ENCODE results near the gene NEK7. TPM values are rescaled to one million over a fixed set of nuclear protein-coding genes. Genes with fewer than 3 reads are reported as not detected.
A peak's percentile ranks its signal among the peaks of the same experiment; 100 is the strongest.
"Not testable (repeated sequence)": the region's sequence is repeated elsewhere in the genome, so short reads cannot be mapped to it uniquely, and the experiment has no call there.

NEK7 gene
- total RNA-seq, 2 donors from 2014 or later = 45.5 to 60.1 TPM

GRCh38 chr1:198178615-198179014 is 21.8 kb downstream of the NEK7 start:
- peaks cover 0 to 20% of the 10 kb centered on the region in 2 donors for H3K36me3 Mint-ChIP-seq
- DNase-seq (ENCODE audit: low spot score in 2 of 2) (no peak), ATAC-seq (no peak)
- no peaks in the 10 kb centered on the region for H3K9me3 Mint-ChIP-seq
- peak overlapping the region in 1 of 2 donors; percentile 11 for H3K27ac Mint-ChIP-seq

GRCh38 chr1:198179556-198179981 is 22.8 kb downstream of the NEK7 start:
- Mint-ChIP-seq H3K36me3 (peaks cover 0 to 20% of the 10 kb centered on the region in 2 donors), H3K27ac (peak overlapping the region; percentile 72 to 88), H3K9me3 (no peaks in the 10 kb centered on the region)
- no peak for DNase-seq (ENCODE audit: low spot score in 2 of 2)
- ATAC-seq = peak; percentile 18 to 61

- Mint-ChIP-seq H3K27ac (no peak overlapping the region), H3K9me3 (no peaks in the 10 kb centered on the region), H3K36me3 (peaks cover 0 to 20% of the 10 kb centered on the region in 2 donors)
- no peak for DNase-seq (ENCODE audit: low spot score in 2 of 2)
- ATAC-seq = no peak
Measured at GRCh38 chr1:198183605-198184004, 26.8 kb downstream of the NEK7 start.

GRCh38 chr1:198184516-198184915 is 27.7 kb downstream of the NEK7 start:
- Mint-ChIP-seq H3K36me3 (peaks cover 0 to 20% of the 10 kb centered on the region in 2 donors), H3K9me3 (no peaks in the 10 kb centered on the region), H3K27ac (no peak overlapping the region)
- DNase-seq (ENCODE audit: low spot score in 2 of 2) (no peak), ATAC-seq (no peak)

- Mint-ChIP-seq H3K36me3 (peaks cover 0 to 20% of the 10 kb centered on the region in 2 donors), H3K27ac (peak overlapping the region in 1 of 2 donors; percentile 88), H3K9me3 (no peaks in the 10 kb centered on the region)
- ATAC-seq (no peak), DNase-seq (ENCODE audit: low spot score in 2 of 2) (no peak)
Measured at GRCh38 chr1:198185146-198185545, 28.3 kb downstream of the NEK7 start.

GRCh38 chr1:198185759-198186158 is 29.0 kb downstream of the NEK7 start:
- peak overlapping the region; percentile 85 to 88 for H3K27ac Mint-ChIP-seq
- H3K36me3 Mint-ChIP-seq = peaks cover 0 to 20% of the 10 kb centered on the region in 2 donors
- no peaks in the 10 kb centered on the region for H3K9me3 Mint-ChIP-seq
- DNase-seq (ENCODE audit: low spot score in 2 of 2) = no peak
- ATAC-seq = peak; percentile 57 to 66

GRCh38 chr1:198186916-198187580 is 30.2 kb downstream of the NEK7 start:
- H3K9me3 Mint-ChIP-seq = no peaks in the 10 kb centered on the region
- H3K27ac Mint-ChIP-seq = peak overlapping the region in 1 of 2 donors; percentile 88
- peaks cover 0 to 13% of the 10 kb centered on the region in 2 donors for H3K36me3 Mint-ChIP-seq
- DNase-seq (ENCODE audit: low spot score in 2 of 2) (no peak), ATAC-seq (no peak)

- ATAC-seq (peak; percentile 79 to 84), DNase-seq (ENCODE audit: low spot score in 2 of 2) (no peak)
- Mint-ChIP-seq H3K27ac (peak overlapping the region; percentile 38 to 88), H3K36me3 (peaks cover 0 to 10% of the 10 kb centered on the region in 2 donors), H3K9me3 (no peaks in the 10 kb centered on the region)
Measured at GRCh38 chr1:198187973-198188588, 31.3 kb downstream of the NEK7 start.

GRCh38 chr1:198191117-198191516 is 34.3 kb downstream of the NEK7 start:
- DNase-seq (ENCODE audit: low spot score in 2 of 2) (no peak), ATAC-seq (no peak)
- H3K27ac Mint-ChIP-seq = no peak overlapping the region
- no peaks in the 10 kb centered on the region for H3K9me3 Mint-ChIP-seq
- peaks cover 0 to 17% of the 10 kb centered on the region in 2 donors for H3K36me3 Mint-ChIP-seq

- Mint-ChIP-seq H3K36me3 (peaks cover 0 to 17% of the 10 kb centered on the region in 2 donors), H3K27ac (peak overlapping the region; percentile 12 to 62)
- DNase-seq (ENCODE audit: low spot score in 2 of 2); ATAC-seq; H3K9me3 Mint-ChIP-seq: not testable (repeated sequence)
Measured at GRCh38 chr1:198193871-198194270, 37.1 kb downstream of the NEK7 start.

GRCh38 chr1:198196630-198197029 is 39.8 kb downstream of the NEK7 start:
- DNase-seq (ENCODE audit: low spot score in 2 of 2) (no peak), ATAC-seq (no peak)
- Mint-ChIP-seq H3K27ac (no peak overlapping the region), H3K36me3 (peaks cover 0 to 17% of the 10 kb centered on the region in 2 donors), H3K9me3 (no peaks in the 10 kb centered on the region)

GRCh38 chr1:198197285-198197684 is 40.5 kb downstream of the NEK7 start:
- ATAC-seq = no peak
- peaks cover 0 to under 1% of the 10 kb centered on the region in 2 donors for H3K9me3 Mint-ChIP-seq
- no peak for DNase-seq (ENCODE audit: low spot score in 2 of 2)
- H3K27ac Mint-ChIP-seq = no peak overlapping the region
- peaks cover 0 to 19% of the 10 kb centered on the region in 2 donors for H3K36me3 Mint-ChIP-seq

- no peak for DNase-seq (ENCODE audit: low spot score in 2 of 2)
- Mint-ChIP-seq H3K36me3 (peaks cover 0 to 21% of the 10 kb centered on the region in 2 donors), H3K9me3 (peaks cover 0 to 5% of the 10 kb centered on the region in 2 donors), H3K27ac (no peak overlapping the region)
- ATAC-seq = peak in 1 of 2 donors; percentile 16
Measured at GRCh38 chr1:198199105-198199504, 42.3 kb downstream of the NEK7 start.

- Mint-ChIP-seq H3K27ac (peak overlapping the region; percentile 84 to 96), H3K9me3 (peaks cover 0 to 5% of the 10 kb centered on the region in 2 donors), H3K36me3 (peaks cover 0 to 24% of the 10 kb centered on the region in 2 donors)
- DNase-seq (ENCODE audit: low spot score in 2 of 2) = peak in 1 of 2 donors; percentile 53
- ATAC-seq = peak; percentile 91 to 96
Measured at GRCh38 chr1:198201956-198202784, 45.4 kb downstream of the NEK7 start.

GRCh38 chr1:198203434-198203833 is 46.6 kb downstream of the NEK7 start:
- H3K27ac Mint-ChIP-seq = peak overlapping the region; percentile 84
- DNase-seq (ENCODE audit: low spot score in 2 of 2) (no peak), ATAC-seq (no peak)
- H3K9me3 Mint-ChIP-seq = peaks cover 0 to 5% of the 10 kb centered on the region in 2 donors
- peaks cover 0 to 24% of the 10 kb centered on the region in 2 donors for H3K36me3 Mint-ChIP-seq

GRCh38 chr1:198205016-198205684 is 48.4 kb downstream of the NEK7 start:
- no peak for DNase-seq (ENCODE audit: low spot score in 2 of 2)
- peaks cover 0 to 24% of the 10 kb centered on the region in 2 donors for H3K36me3 Mint-ChIP-seq
- no peak for ATAC-seq
- H3K27ac Mint-ChIP-seq = peak overlapping the region in 1 of 2 donors; percentile 48
- H3K9me3 Mint-ChIP-seq = peaks cover 0 to 5% of the 10 kb centered on the region in 2 donors
